ENCODE data around the gene BACH2. TPM values are rescaled to one million over a fixed set of nuclear protein-coding genes. Genes with fewer than 3 reads are reported as not detected.

The BACH2 gene
- total RNA-seq, 1 experiment from 2014 or later: 3.3 TPM

DNA sequence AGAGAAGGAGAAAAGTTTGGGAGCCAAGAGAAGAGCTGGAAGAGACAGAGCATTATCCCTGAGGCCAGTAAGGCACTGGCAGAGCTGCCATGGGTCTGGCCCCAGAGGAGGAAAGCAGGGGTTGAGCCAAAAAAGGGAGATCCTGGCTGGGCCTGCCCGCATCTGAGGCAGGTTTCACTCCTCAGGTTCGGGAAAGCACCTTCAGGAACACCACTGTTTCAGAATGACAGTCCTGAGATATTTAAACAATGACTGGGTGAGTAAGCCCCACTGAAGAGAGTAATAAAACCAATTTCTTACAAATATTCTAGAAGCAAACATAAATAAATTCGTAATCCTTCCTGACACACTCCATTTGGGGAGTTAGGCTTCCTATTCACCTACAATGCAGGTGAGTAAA is 152.2 kb downstream of the BACH2 start:
- no peak overlapping the region for H2AFZ ChIP-seq (ENCODE audit: low read depth, low read length, poor library complexity, severe bottlenecking)

More for the DNA sequence above, 152.2 kb downstream of the BACH2 start:
- no peak for ATAC-seq
- Histone ChIP-seq H3K4me1 (ENCODE audit: control insufficient read depth in 1 of 2, insufficient read depth in 2 of 2, low read length in 2 of 2) (no peaks in the 10 kb centered on the region), H3K9ac (ENCODE audit: low read length) (no peak overlapping the region), H3K4me3 (replicated peaks in 1 of 2; ENCODE audit: low read depth in 1 of 2, low read length in 2 of 2) (no peak overlapping the region), H4K20me1 (ENCODE audit: insufficient read depth) (no peaks in the 10 kb centered on the region), H3K36me3 (ENCODE audit: control insufficient read depth in 1 of 2, insufficient read depth in 2 of 2, low read length in 2 of 2) (no peaks in the 10 kb centered on the region), H3K9me3 (ENCODE audit: control insufficient read depth in 1 of 2, insufficient read depth in 1 of 2, low read depth in 1 of 2, low read length in 2 of 2) (no peaks in the 10 kb centered on the region), H3K4me2 (ENCODE audit: low read length) (no peak overlapping the region), H3K27me3 (ENCODE audit: insufficient read depth, low read length) (no peaks in the 10 kb centered on the region), H3K27ac (ENCODE audit: low read depth, low read length) (no peak overlapping the region), H3K9me2 (ENCODE audit: insufficient read depth) (no peaks in the 10 kb centered on the region), H3K79me2 (ENCODE audit: insufficient read depth, low read length) (no peaks in the 10 kb centered on the region)
- intact Hi-C loops (cut with micrococcal nuclease): no loop called here
- ChIA-PET POLR2A (no interaction called here), CTCF (no interaction called here), RAD21 (ENCODE audit: low non-redundant PET in 1 of 2, low total read pairs in 2 of 2, uncharacterized antibody in 2 of 2, unreplicated experiment in 2 of 2) (no interaction called here)
- no peak for DNase-seq (ENCODE audit: low read depth, low spot score)
- no TSS peak for BruUV-seq (replicated peaks)
- no peak for TF ChIP-seq ELF1 (IDR thresholded peaks at IDR 0.05; ENCODE audit: borderline replicate concordance, low read depth)
- no peak for TF ChIP-seq SP1 (IDR thresholded peaks at IDR 0.05; ENCODE audit: low read depth)
- TF ChIP-seq POLR2AphosphoS5 (IDR thresholded peaks at IDR 0.05; ENCODE audit: low read depth, low read length): no peak
- TF ChIP-seq, protein P1, sequence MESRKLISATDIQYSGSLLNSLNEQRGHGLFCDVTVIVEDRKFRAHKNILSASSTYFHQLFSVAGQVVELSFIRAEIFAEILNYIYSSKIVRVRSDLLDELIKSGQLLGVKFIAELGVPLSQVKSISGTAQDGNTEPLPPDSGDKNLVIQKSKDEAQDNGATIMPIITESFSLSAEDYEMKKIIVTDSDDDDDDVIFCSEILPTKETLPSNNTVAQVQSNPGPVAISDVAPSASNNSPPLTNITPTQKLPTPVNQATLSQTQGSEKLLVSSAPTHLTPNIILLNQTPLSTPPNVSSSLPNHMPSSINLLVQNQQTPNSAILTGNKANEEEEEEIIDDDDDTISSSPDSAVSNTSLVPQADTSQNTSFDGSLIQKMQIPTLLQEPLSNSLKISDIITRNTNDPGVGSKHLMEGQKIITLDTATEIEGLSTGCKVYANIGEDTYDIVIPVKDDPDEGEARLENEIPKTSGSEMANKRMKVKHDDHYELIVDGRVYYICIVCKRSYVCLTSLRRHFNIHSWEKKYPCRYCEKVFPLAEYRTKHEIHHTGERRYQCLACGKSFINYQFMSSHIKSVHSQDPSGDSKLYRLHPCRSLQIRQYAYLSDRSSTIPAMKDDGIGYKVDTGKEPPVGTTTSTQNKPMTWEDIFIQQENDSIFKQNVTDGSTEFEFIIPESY (IDR thresholded peaks at IDR 0.05; ENCODE audit: extremely low read depth, insufficient replicate concordance, low read length): no peak
- TF ChIP-seq, protein P2, sequence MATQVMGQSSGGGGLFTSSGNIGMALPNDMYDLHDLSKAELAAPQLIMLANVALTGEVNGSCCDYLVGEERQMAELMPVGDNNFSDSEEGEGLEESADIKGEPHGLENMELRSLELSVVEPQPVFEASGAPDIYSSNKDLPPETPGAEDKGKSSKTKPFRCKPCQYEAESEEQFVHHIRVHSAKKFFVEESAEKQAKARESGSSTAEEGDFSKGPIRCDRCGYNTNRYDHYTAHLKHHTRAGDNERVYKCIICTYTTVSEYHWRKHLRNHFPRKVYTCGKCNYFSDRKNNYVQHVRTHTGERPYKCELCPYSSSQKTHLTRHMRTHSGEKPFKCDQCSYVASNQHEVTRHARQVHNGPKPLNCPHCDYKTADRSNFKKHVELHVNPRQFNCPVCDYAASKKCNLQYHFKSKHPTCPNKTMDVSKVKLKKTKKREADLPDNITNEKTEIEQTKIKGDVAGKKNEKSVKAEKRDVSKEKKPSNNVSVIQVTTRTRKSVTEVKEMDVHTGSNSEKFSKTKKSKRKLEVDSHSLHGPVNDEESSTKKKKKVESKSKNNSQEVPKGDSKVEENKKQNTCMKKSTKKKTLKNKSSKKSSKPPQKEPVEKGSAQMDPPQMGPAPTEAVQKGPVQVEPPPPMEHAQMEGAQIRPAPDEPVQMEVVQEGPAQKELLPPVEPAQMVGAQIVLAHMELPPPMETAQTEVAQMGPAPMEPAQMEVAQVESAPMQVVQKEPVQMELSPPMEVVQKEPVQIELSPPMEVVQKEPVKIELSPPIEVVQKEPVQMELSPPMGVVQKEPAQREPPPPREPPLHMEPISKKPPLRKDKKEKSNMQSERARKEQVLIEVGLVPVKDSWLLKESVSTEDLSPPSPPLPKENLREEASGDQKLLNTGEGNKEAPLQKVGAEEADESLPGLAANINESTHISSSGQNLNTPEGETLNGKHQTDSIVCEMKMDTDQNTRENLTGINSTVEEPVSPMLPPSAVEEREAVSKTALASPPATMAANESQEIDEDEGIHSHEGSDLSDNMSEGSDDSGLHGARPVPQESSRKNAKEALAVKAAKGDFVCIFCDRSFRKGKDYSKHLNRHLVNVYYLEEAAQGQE (IDR thresholded peaks at IDR 0.05; ENCODE audit: low read depth): no peak
- TF ChIP-seq, protein P3, sequence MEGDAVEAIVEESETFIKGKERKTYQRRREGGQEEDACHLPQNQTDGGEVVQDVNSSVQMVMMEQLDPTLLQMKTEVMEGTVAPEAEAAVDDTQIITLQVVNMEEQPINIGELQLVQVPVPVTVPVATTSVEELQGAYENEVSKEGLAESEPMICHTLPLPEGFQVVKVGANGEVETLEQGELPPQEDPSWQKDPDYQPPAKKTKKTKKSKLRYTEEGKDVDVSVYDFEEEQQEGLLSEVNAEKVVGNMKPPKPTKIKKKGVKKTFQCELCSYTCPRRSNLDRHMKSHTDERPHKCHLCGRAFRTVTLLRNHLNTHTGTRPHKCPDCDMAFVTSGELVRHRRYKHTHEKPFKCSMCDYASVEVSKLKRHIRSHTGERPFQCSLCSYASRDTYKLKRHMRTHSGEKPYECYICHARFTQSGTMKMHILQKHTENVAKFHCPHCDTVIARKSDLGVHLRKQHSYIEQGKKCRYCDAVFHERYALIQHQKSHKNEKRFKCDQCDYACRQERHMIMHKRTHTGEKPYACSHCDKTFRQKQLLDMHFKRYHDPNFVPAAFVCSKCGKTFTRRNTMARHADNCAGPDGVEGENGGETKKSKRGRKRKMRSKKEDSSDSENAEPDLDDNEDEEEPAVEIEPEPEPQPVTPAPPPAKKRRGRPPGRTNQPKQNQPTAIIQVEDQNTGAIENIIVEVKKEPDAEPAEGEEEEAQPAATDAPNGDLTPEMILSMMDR (IDR thresholded peaks at IDR 0.05 in 2 of 3, conservative IDR thresholded peaks at IDR 0.05 in 1 of 3; ENCODE audit: borderline replicate concordance in 1 of 3, insufficient read depth in 1 of 3, low read depth in 2 of 3, low read length in 2 of 3): no peak
- TF ChIP-seq EGR1 (IDR thresholded peaks at IDR 0.05; ENCODE audit: low read depth): no peak
- TF ChIP-seq CEBPB (IDR thresholded peaks at IDR 0.05; ENCODE audit: low read depth): no peak
- TF ChIP-seq, protein P4, sequence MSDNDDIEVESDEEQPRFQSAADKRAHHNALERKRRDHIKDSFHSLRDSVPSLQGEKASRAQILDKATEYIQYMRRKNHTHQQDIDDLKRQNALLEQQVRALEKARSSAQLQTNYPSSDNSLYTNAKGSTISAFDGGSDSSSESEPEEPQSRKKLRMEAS (IDR thresholded peaks at IDR 0.05): no peak

Measured in HCT116 (cell line).